ENCODE results near the gene UBE3B. TPM values are rescaled to one million over a fixed set of nuclear protein-coding genes. Genes with fewer than 3 reads are reported as not detected.
"Not testable (repeated sequence)": the region's sequence is repeated elsewhere in the genome, so short reads cannot be mapped to it uniquely, and the experiment has no call there.

UBE3B gene
- total RNA-seq, 4 donors from 2014 or later, result 14.7 to 64.2 (median 30.7) TPM

GRCh38 chr12:109466821-109467220 is 10.6 kb upstream of the UBE3B start:
- Histone ChIP-seq H3K36me3 (no peaks in the 10 kb centered on the region), H3K9me3 (no peaks in the 10 kb centered on the region), H3K4me1 (peaks cover 17 to 49% of the 10 kb centered on the region in 2 donors), H3K27ac (peak overlapping the region; percentile 94 to 97), H3K4me3 (no peak overlapping the region), H3K27me3 (no peaks in the 10 kb centered on the region)
- TF ChIP-seq POLR2A (IDR thresholded peaks at IDR 0.05) (no peak), CTCF (IDR thresholded peaks at IDR 0.05) (no peak)
- intact Hi-C loops (cut with DNase I; ENCODE audit: low total_unique reads), result no loop called here
- no peak for DNase-seq

- Histone ChIP-seq H3K27me3 (no peaks in the 10 kb centered on the region), H3K27ac (peak overlapping the region; percentile 15 to 97), H3K36me3 (no peaks in the 10 kb centered on the region), H3K9me3 (no peaks in the 10 kb centered on the region), H3K4me3 (no peak overlapping the region), H3K4me1 (peaks cover 16 to 42% of the 10 kb centered on the region in 2 donors)
- intact Hi-C loops (cut with DNase I; ENCODE audit: low total_unique reads), result no loop called here
- no peak for TF ChIP-seq POLR2A (IDR thresholded peaks at IDR 0.05)
- no peak for TF ChIP-seq CTCF (IDR thresholded peaks at IDR 0.05)
- DNase-seq, result no peak
Measured at GRCh38 chr12:109467978-109468676, 9.3 kb upstream of the UBE3B start.

GRCh38 chr12:109469517-109469916 is 7.9 kb upstream of the UBE3B start:
- intact Hi-C loops (cut with DNase I; ENCODE audit: low total_unique reads), result no loop called here
- Histone ChIP-seq H3K27ac (peak overlapping the region in 1 of 2 donors; percentile 97), H3K36me3 (no peaks in the 10 kb centered on the region), H3K4me3 (no peak overlapping the region), H3K4me1 (peaks cover 4 to 40% of the 10 kb centered on the region in 2 donors), H3K9me3 (no peaks in the 10 kb centered on the region), H3K27me3 (no peaks in the 10 kb centered on the region)
- DNase-seq, result no peak
- TF ChIP-seq POLR2A (IDR thresholded peaks at IDR 0.05), result no peak
- no peak for TF ChIP-seq CTCF (IDR thresholded peaks at IDR 0.05)

- no peak for TF ChIP-seq CTCF (IDR thresholded peaks at IDR 0.05)
- Histone ChIP-seq H3K4me1 (peaks cover 10 to 13% of the 10 kb centered on the region in 2 donors), H3K9me3 (no peaks in the 10 kb centered on the region), H3K27ac (peak overlapping the region in 1 of 2 donors; percentile 5), H3K27me3 (no peaks in the 10 kb centered on the region), H3K36me3 (no peaks in the 10 kb centered on the region), H3K4me3 (no peak overlapping the region)
- no peak for DNase-seq
- intact Hi-C loops (cut with DNase I; ENCODE audit: low total_unique reads), result no loop called here
Measured at GRCh38 chr12:109473006-109473405, 4.4 kb upstream of the UBE3B start.

GRCh38 chr12:109473526-109474270 is 3.7 kb upstream of the UBE3B start:
- H3K36me3 ChIP-seq; H3K9me3 ChIP-seq; DNase-seq; intact Hi-C loops (cut with DNase I; ENCODE audit: low total_unique reads); H3K4me3 ChIP-seq; H3K27me3 ChIP-seq: not testable (repeated sequence)
- peaks cover 10 to 13% of the 10 kb centered on the region in 2 donors for H3K4me1 ChIP-seq
- peak overlapping the region in 1 of 2 donors; percentile 5 for H3K27ac ChIP-seq
